H9 (cell line): ENCODE data around the gene UBAC2. TPM values are rescaled to one million over a fixed set of nuclear protein-coding genes. Genes with fewer than 3 reads are reported as not detected.

Experiments
- DNase-seq: peaks from one replicate; pipeline ENCODE4 v3.0.0-alpha.2; 2017
- H2AFZ ChIP-seq: one replicate; pipeline ENCODE4 v1.6.1; 2013; ENCODE audit warnings: mild to moderate bottlenecking, low read length, control low read depth, moderate library complexity
- H2AK5ac ChIP-seq: 2 replicates; pipeline ENCODE4 v1.6.1; 2013; ENCODE audit warnings: low read length, control low read depth, mixed read lengths; ENCODE audit not compliant: insufficient read length
- H2BK120ac ChIP-seq: one replicate; pipeline ENCODE4 v1.6.1; 2013; ENCODE audit warnings: low read depth, mild to moderate bottlenecking, low read length, control low read depth, inconsistent platforms; ENCODE audit not compliant: poor library complexity, severe bottlenecking
- H2BK12ac ChIP-seq: 2 replicates; pipeline ENCODE4 v1.6.1; 2013; ENCODE audit warnings: low read length, control low read depth, mixed read lengths, low read depth; ENCODE audit not compliant: insufficient read length
- H2BK15ac ChIP-seq: 2 replicates; pipeline ENCODE4 v1.6.1; 2013; ENCODE audit warnings: low read depth, low read length, control low read depth
- H2BK20ac ChIP-seq: one replicate; pipeline ENCODE4 v1.6.1; 2013; ENCODE audit warnings: low read depth, mild to moderate bottlenecking, low read length, control low read depth, inconsistent platforms; ENCODE audit not compliant: poor library complexity, severe bottlenecking
- H2BK5ac ChIP-seq: 2 replicates; pipeline ENCODE4 v1.6.1; 2013; ENCODE audit warnings: low read length, control low read depth, mixed read lengths; ENCODE audit not compliant: insufficient read length
- H3K14ac ChIP-seq: 2 replicates; pipeline ENCODE4 v1.6.1; 2013; ENCODE audit warnings: low read length, control low read depth; ENCODE audit not compliant: insufficient read depth
- H3K18ac ChIP-seq: 2 replicates; pipeline ENCODE4 v1.6.1; 2013; ENCODE audit warnings: low read depth, mild to moderate bottlenecking, mixed read lengths, low read length, control low read depth; ENCODE audit not compliant: insufficient read length
- H3K23ac ChIP-seq: 2 replicates; pipeline ENCODE4 v1.6.1; 2013; ENCODE audit warnings: low read length, control low read depth, mixed read lengths, low read depth; ENCODE audit not compliant: insufficient read length
- H3K23me2 ChIP-seq: 2 replicates; pipeline ENCODE4 v1.6.1; 2013; ENCODE audit warnings: low read depth, mild to moderate bottlenecking, mixed read lengths, low read length, control low read depth; ENCODE audit not compliant: insufficient read length, poor library complexity, severe bottlenecking
- H3K27ac ChIP-seq: 2 replicates; pipeline ENCODE4 v1.5.1; 2013; ENCODE audit warnings: low read length, control low read depth, mixed read lengths, low read depth; ENCODE audit not compliant: insufficient read length
- H3K27me3 ChIP-seq: 2 replicates; pipeline ENCODE4 v1.6.1; 2013; ENCODE audit warnings: low read length, control low read depth, inconsistent platforms; ENCODE audit not compliant: insufficient read depth
- H3K4ac ChIP-seq: 2 replicates; pipeline ENCODE4 v1.6.1; 2013; ENCODE audit warnings: low read depth, mild to moderate bottlenecking, control low read depth, inconsistent platforms, low read length, moderate library complexity
- H3K4me1 ChIP-seq: 2 replicates; pipeline ENCODE4 v1.6.1; 2013; ENCODE audit warnings: low read length, control low read depth, inconsistent platforms; ENCODE audit not compliant: insufficient read depth
- H3K4me2 ChIP-seq: 2 replicates; pipeline ENCODE4 v1.6.1; 2013; ENCODE audit warnings: low read length, control low read depth, mixed read lengths; ENCODE audit not compliant: insufficient read length, insufficient read depth
- H3K56ac ChIP-seq: 2 replicates; pipeline ENCODE4 v1.6.1; 2013; ENCODE audit warnings: low read depth, mild to moderate bottlenecking, mixed read lengths, low read length, control low read depth; ENCODE audit not compliant: insufficient read length
- H3K79me1 ChIP-seq: 2 replicates; pipeline ENCODE4 v1.6.1; 2013; ENCODE audit warnings: low read depth, mild to moderate bottlenecking, moderate library complexity, low read length, control low read depth, inconsistent platforms; ENCODE audit not compliant: insufficient read depth, poor library complexity, severe bottlenecking
- H3K79me2 ChIP-seq: 2 replicates; pipeline ENCODE4 v1.6.1; 2013; ENCODE audit warnings: low read length, control low read depth, inconsistent platforms; ENCODE audit not compliant: insufficient read depth
- H3K9ac ChIP-seq: 2 replicates; pipeline ENCODE4 v1.6.1; 2013; ENCODE audit warnings: low read length, control low read depth, mixed read lengths; ENCODE audit not compliant: insufficient read length; ENCODE audit errors: extremely low read depth
- H3K9me3 ChIP-seq: one replicate; pipeline ENCODE4 v1.6.1; 2013; ENCODE audit warnings: low read depth, low read length, inconsistent platforms; ENCODE audit not compliant: control insufficient read depth
- H3T11ph ChIP-seq: one replicate; pipeline ENCODE4 v1.6.1; 2013; ENCODE audit warnings: mild to moderate bottlenecking, low read length, control low read depth, inconsistent platforms
- H4K20me1 ChIP-seq: one replicate; pipeline ENCODE4 v1.6.1; 2013; ENCODE audit not compliant: control insufficient read depth, insufficient read length, insufficient read depth
- H4K5ac ChIP-seq: 2 replicates; pipeline ENCODE4 v1.6.1; 2013; ENCODE audit warnings: low read depth, mild to moderate bottlenecking, mixed read lengths, low read length, control low read depth; ENCODE audit not compliant: insufficient read length
- H4K8ac ChIP-seq: replicated peaks from 2 replicates; pipeline ENCODE4 v1.6.1; 2013; ENCODE audit warnings: low read length, control low read depth, mixed read lengths, low read depth; ENCODE audit not compliant: insufficient read length
- H4K91ac ChIP-seq: 2 replicates; pipeline ENCODE4 v1.6.1; 2013; ENCODE audit warnings: low read depth, mild to moderate bottlenecking, moderate library complexity, mixed read lengths, low read length, control low read depth; ENCODE audit not compliant: insufficient read length
- H3K27ac Mint-ChIP-seq, 3 experiments: 2 replicates in 2 of 3; 3 replicates in 1 of 3; pipeline ENCODE4 v1.8.0; 2020 to 2021; ENCODE audit warnings: mixed read lengths in 3 of 3, mild to moderate bottlenecking in 1 of 3, moderate library complexity in 1 of 3
- H3K27me3 Mint-ChIP-seq: 2 replicates; pipeline ENCODE4 v1.8.0; 2021; ENCODE audit warnings: low read depth, mild to moderate bottlenecking, moderate library complexity, mixed read lengths
- H3K36me3 Mint-ChIP-seq, 3 experiments: 2 replicates in 2 of 3; 3 replicates in 1 of 3; pipeline ENCODE4 v1.8.0; 2020 to 2021; ENCODE audit warnings: low read depth in 3 of 3, mixed read lengths in 3 of 3; ENCODE audit not compliant: insufficient read depth in 1 of 3
- H3K4me1 Mint-ChIP-seq, 2 experiments: 2 replicates each; pipeline ENCODE4 v1.8.0; 2020; ENCODE audit warnings: mixed read lengths in 2 of 2
- H3K4me3 Mint-ChIP-seq, 2 experiments: 2 replicates in 1 of 2; 3 replicates in 1 of 2; pipeline ENCODE4 v1.8.0; 2020 to 2021; ENCODE audit warnings: mild to moderate bottlenecking in 2 of 2, mixed read lengths in 2 of 2, moderate library complexity in 1 of 2
- H3K9me3 Mint-ChIP-seq, 2 experiments: 2 replicates in 1 of 2; 3 replicates in 1 of 2; pipeline ENCODE4 v1.8.0; 2020; ENCODE audit warnings: mild to moderate bottlenecking in 2 of 2, mixed read lengths in 2 of 2, moderate library complexity in 1 of 2
- WGBS: extraction: QIAGEN DNeasy Blood & Tissue Kit; methylation state at CpG from one replicate; pipeline ENCODE4 v1.1.7; 2013; ENCODE audit warnings: missing lambda C conversion rate, low lambda C conversion rate, mixed read lengths; ENCODE audit not compliant: insufficient read length; ENCODE audit errors: extremely low coverage; 5-methylcytosine and 5-hydroxymethylcytosine counted together
- total RNA-seq: library from RNA; stranded (reverse); gene quantifications from 2 replicates; pipeline ENCODE4 v1.2.1, GENCODE V29; 2021
- TF ChIP-seq, protein P1 (sequence below): fragments of 200-600 bp; sonication (generic); conservative IDR thresholded peaks from 3 replicates; pipeline ENCODE4 v1.8.0; 2021; ENCODE audit warnings: antibody characterized with exemption, mild to moderate bottlenecking

The UBAC2 gene
- total RNA-seq, 1 experiment from 2014 or later, result 52.3 TPM

DNA sequence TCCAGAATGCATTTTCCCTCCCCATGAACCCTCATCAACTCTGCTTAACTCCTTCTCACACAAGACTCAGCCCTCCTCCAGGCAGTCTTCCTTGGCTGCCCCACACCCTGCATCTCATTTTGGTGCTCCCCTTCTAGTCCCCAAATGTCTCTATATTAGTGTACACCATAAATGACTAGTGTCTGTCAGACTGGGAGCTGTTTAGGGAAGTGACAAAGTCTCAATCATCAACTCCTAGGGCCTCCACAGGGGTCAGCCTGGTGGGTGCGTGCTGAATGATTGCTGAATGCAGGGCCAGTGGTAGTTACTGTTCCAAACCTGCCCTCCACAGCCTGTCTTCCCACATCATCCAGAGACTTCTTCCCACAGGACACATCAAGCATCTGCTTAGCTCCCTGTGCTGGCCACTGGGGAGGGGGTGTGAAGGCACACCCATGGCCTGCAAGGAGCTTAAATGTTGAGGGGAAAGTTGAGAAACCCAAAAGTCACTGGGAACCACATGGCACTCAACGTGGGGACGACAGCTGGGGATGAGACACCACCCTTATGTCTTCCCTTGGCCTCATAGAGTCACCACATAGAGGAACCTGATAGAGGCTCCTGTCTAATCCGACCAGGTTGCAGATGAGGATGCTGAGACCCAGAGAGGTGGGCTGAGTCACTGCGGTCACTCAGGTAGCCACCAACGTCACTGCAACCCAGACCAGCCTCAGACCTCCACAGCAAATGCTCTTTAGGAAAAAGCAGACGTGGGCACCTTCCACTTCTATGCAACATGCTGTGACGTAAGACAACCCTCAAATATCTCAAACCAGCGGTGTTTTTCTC is 221.3 kb downstream of the UBAC2 start:
- H4K20me1 ChIP-seq, result no peaks in the 10 kb centered on the region
- H3K79me2 ChIP-seq, result no peaks in the 10 kb centered on the region
- no peak overlapping the region for H2BK5ac ChIP-seq
- no peak overlapping the region for H3K4ac ChIP-seq
- Mint-ChIP-seq H3K27me3 (peaks cover 18% of the 10 kb centered on the region), H3K4me1 (peaks cover 18 to 19% of the 10 kb centered on the region in 2 experiments), H3K4me3 (no peak overlapping the region), H3K36me3 (no peaks in the 10 kb centered on the region), H3K27ac (no peak overlapping the region), H3K9me3 (no peaks in the 10 kb centered on the region)
- no peak overlapping the region for H3K9ac ChIP-seq
- no peak overlapping the region for H2BK20ac ChIP-seq
- H2AK5ac ChIP-seq, result no peak overlapping the region
- no peak overlapping the region for H3K27ac ChIP-seq
- no peak overlapping the region for H3K56ac ChIP-seq
- no peak overlapping the region for H3T11ph ChIP-seq
- no peak overlapping the region for H4K8ac ChIP-seq
- DNase-seq, result no peak
- no peak overlapping the region for H3K4me2 ChIP-seq
- no peak overlapping the region for H3K18ac ChIP-seq
- H3K27me3 ChIP-seq, result no peaks in the 10 kb centered on the region
- no peak overlapping the region for H3K23ac ChIP-seq
- no peak overlapping the region for H3K14ac ChIP-seq
- no peak overlapping the region for H2BK15ac ChIP-seq
- H2BK120ac ChIP-seq, result no peak overlapping the region
- no peaks in the 10 kb centered on the region for H3K23me2 ChIP-seq
- TF ChIP-seq, protein P1, sequence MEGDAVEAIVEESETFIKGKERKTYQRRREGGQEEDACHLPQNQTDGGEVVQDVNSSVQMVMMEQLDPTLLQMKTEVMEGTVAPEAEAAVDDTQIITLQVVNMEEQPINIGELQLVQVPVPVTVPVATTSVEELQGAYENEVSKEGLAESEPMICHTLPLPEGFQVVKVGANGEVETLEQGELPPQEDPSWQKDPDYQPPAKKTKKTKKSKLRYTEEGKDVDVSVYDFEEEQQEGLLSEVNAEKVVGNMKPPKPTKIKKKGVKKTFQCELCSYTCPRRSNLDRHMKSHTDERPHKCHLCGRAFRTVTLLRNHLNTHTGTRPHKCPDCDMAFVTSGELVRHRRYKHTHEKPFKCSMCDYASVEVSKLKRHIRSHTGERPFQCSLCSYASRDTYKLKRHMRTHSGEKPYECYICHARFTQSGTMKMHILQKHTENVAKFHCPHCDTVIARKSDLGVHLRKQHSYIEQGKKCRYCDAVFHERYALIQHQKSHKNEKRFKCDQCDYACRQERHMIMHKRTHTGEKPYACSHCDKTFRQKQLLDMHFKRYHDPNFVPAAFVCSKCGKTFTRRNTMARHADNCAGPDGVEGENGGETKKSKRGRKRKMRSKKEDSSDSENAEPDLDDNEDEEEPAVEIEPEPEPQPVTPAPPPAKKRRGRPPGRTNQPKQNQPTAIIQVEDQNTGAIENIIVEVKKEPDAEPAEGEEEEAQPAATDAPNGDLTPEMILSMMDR, result no peak
- no peaks in the 10 kb centered on the region for H3K9me3 ChIP-seq
- H4K5ac ChIP-seq, result no peak overlapping the region
- H4K91ac ChIP-seq, result no peak overlapping the region
- no peak overlapping the region for H2BK12ac ChIP-seq
- H2AFZ ChIP-seq, result no peak overlapping the region
- H3K79me1 ChIP-seq, result no peaks in the 10 kb centered on the region
- no CpG with 5 or more reads among the region's 9 CpGs for WGBS
- H3K4me1 ChIP-seq, result peaks cover 4% of the 10 kb centered on the region; the same call in 1 of the 2 replicates
